HL-60/S4 treated with retinoic acid at 250 ng/mL for 4 days and 3 days (cell line): ENCODE measurements around the gene TIFAB.

Experiments
- in situ Hi-C: fragments of 300-500 bp; cut with MboI; formaldehyde crosslinking; loops from 2 replicates; pipeline ENCODE4 v1.7.0; 2022; ENCODE audit warnings: low sequenced_read_pairs

Gene TIFAB

DNA sequence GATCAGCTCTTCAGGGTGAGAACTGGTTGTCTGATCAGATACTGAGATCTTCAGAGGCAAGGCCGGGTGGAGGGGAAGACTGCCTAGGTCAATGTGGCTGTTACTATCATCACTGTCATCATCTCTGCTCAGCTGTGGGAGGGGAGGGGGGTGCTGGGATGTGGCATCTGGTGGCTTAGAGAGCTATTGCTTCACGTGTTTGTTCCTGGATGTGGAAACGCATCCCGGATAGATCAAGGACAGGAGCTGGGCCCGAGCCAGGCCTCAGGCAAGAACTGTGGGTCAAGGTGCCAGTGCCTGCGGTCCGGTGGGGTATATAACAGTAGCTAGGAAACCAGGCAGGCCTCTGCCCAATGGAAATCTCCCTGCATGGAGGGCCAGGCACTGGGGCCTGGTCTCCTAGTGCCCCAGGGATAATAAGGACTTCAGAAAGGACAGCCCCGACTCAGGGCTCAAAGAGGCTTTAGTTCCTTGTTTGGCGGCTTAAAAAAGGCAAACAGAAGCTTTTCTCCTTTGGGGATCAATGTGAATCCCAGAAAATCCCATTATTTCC lies 30.3 kb upstream of the TIFAB start:
- in situ Hi-C loops = no loop called here

DNA sequence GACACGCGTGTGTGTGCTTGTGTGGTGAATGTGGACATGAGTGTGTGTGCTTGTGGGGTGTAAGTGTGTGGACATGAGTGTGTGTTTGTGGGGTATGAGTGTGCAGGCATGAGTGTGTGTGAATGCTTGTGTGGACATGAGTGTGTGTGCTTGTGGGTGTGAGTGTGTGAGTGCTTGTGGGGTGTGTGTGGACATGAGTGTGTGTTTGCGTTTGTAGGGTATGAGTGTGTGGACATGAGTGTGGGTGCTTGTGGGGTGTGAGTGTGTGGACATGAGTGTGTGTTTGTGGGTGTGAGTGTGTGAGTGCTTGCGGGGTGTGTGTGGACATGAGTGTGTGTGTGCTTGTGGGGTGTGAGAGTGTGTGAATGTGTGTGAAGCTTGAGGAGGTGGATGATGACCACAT lies 29.8 kb upstream of the TIFAB start:
- in situ Hi-C loops = no loop called here

GRCh38 chr5:135481387-135481786 lies 29.2 kb upstream of the TIFAB start:
- in situ Hi-C loops = no loop called here

GRCh38 chr5:135480511-135480910 lies 28.4 kb upstream of the TIFAB start:
- in situ Hi-C loops = no loop called here

- in situ Hi-C loops = no loop called here
Measured at GRCh38 chr5:135478938-135479337, 26.8 kb upstream of the TIFAB start.

- in situ Hi-C loops = no loop called here
Measured at GRCh38 chr5:135477613-135478066, 25.5 kb upstream of the TIFAB start.

DNA sequence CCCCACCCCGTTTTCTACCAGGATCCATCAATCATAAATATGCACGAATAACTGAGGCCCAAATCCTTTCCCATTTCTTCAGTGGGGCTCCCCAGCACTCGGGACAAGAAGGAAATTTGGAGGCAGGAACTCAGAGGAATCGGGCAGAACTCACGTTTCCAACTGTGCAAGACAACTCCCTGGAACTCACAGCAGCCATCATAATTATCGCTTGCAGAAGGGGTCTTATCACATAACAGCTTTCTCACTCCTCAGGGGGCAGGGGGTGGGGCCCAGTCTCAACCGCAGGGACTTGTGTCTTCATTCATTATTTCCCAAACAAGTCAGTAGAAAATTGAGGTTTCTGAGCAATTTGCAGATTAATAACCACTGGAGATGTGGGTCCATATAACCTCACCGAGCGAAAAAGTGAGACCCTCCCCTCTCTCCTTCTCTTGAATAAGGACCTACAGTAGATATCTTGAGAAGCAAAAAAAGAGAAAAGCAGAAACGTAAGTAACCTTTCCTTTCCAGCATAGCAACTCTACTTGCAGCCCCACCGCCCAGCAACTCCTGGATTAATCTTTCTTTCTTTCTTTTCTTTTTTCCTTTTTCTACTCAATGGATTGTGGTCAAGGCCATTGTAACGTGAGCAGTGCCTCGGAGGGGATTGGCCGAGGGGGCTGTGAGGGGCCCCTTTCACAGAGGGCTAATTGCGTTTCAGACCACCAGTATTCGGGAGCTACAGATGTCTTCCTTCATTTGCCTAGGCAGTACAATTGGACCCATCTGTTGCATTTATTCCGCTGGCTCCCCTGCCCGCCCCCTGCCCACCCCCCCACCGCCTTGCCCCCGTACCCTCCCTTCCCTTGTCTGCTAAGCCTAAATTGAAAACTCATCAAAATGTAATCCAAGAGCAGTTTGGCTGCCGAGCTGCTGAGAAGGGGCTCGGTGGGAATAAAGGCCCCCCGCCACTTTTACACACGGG lies 24.7 kb upstream of the TIFAB start:
- in situ Hi-C loops = no loop called here

DNA sequence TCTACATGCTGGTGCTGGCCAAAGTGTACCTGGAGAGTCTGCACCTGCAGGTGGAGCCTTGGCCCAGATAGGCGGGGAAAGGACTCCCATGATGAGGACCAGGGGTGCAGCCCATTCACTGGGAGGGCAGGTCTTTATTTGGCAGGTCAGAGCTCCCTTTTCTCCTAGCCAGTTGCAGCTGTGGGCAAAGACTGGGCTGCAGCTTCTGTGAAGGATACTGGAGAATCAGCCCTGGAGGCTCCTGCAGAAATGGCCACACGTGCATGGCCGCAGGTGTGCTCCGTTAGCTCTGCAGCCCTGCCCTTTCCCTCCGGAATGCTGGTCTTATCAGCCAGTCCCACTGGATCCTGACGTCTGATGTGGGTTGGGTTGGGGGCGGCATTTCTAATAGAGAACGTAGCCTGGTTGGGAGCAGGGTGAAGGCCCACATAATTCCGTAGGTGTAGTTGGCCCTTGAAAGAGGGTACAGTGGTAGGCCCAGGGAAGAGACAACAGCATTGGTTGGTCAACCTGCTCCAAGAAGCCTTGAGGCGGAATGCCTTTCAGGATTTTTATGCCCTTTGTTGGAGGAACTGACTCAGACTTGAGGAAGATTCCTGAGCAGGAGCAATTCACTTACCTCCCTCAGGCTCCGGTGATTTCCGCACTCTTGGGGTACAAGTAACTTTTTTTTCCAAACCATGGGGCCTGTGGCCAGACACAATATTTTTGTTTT lies 22.0 kb upstream of the TIFAB start:
- in situ Hi-C loops = no loop called here

DNA sequence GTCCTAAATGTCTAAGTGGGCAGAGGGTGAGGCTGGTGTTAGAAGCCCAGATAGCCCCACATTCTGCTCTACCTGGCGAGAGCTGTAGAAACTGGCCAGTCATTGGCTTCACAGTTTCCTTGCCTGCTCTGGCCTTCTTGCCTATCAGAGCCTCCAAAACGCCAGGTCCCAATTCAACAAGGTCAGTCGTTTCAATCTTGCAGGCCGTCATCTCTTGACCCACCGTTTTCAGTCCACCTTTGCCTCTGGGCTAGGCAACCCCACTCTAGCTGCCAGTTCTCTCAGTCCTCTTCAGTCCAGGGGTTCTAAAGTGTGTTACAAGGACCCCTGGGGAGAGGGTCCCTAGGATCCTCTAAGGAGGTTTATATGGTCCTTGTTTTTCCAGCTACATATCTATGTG lies 20.0 kb upstream of the TIFAB start:
- in situ Hi-C loops = no loop called here

DNA sequence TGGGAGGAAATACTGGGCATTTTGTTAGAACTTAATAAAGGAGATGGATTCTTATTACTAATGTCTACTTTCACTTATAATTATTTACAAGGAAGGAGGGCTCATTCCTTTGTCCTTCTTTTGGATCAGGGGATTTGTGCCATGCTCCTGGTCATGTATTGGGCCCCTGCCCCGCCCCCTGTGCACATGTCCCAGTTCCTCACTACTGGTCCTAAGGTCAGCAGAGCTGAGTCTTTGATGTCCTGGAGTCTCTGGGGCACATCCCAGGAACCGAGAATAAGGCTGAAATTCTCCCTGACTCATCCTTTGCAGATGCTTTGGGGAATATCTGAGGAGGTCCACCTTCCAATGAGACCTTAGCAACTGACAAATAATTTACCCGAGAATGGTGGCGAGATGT lies 19.6 kb upstream of the TIFAB start:
- in situ Hi-C loops = no loop called here

- in situ Hi-C loops = loop anchor here (10.0 kb wide), 1 partner anchor 85 kb away; no protein-coding TSS in a partner anchor
Measured at GRCh38 chr5:135469911-135470310, 17.8 kb upstream of the TIFAB start.

- in situ Hi-C loops = loop anchor here (10.0 kb wide), 1 partner anchor 86 kb away; no protein-coding TSS in a partner anchor
Measured at GRCh38 chr5:135468541-135468940, 16.4 kb upstream of the TIFAB start.

- in situ Hi-C loops = loop anchor here (10.0 kb wide), 1 partner anchor 87 kb away; no protein-coding TSS in a partner anchor
Measured at GRCh38 chr5:135467871-135468485, 15.8 kb upstream of the TIFAB start.

DNA sequence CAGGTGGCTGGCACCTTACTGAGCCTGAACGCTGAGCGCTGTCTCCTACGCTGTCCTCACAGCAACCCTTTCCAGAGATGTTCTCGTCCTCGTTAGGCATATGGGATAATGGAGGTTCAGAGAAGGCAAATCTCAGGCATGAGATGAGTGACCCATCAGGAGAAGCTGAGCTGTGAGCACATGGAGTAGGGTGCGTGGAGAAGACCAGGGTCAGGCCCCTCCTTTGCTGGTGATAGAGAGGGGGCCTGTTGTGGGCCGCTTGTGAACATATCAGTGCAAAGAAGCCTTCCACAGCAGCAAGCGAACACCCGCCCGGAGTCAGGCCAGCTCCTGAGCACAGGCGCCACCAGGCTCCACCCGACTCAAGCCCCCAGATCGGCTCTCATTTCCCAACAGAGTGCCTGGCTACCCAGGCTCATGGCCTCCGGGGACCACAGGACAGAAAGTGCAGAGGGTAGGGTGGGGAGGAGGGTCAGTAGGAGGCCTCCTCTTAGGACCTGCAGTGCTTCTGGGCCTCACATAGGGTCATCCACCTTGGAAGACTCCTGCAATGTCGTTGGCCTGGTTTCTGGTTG lies 15.0 kb upstream of the TIFAB start:
- in situ Hi-C loops = loop anchor here (10.0 kb wide), 1 partner anchor 88 kb away; no protein-coding TSS in a partner anchor

- in situ Hi-C loops = loop anchor here (10.0 kb wide), 1 partner anchor 88 kb away; no protein-coding TSS in a partner anchor
Measured at GRCh38 chr5:135466178-135467050, 14.3 kb upstream of the TIFAB start.

DNA sequence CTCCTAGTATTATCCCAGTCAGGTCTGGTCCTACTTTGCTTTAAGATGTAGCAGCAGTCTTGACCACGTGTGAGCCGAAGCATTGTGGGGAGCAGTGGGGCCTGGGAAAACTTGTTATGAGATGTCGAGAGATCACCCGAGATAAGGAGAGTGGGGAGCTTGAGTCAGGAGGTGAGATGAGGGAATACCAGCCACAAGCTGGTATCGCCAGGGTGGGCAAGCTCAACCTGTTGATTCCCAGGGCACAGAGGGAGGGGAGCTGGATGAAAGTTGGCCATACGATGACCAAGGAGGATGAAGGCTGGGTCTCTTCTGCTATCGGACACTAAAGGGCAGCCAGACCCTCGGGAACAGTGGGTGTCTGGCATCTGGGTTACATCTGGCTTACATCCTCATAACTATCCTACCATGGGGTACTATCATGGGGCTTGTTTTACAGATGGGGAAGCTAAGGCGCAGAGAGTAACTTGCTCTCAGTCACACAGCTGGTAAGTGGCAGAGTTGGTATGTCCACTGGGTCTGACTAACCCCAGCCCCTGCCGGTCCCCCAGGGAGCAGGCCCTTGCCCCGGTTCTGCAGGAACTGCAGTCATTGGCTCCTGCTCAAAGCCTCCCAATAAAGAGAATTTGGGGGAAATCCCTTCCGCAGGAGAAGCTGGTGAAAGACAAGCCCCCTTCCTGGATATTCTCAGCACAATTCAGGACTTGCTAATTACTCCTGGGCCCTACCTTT lies 13.4 kb upstream of the TIFAB start:
- in situ Hi-C loops = loop anchor here (10.0 kb wide), 1 partner anchor 89 kb away; no protein-coding TSS in a partner anchor

DNA sequence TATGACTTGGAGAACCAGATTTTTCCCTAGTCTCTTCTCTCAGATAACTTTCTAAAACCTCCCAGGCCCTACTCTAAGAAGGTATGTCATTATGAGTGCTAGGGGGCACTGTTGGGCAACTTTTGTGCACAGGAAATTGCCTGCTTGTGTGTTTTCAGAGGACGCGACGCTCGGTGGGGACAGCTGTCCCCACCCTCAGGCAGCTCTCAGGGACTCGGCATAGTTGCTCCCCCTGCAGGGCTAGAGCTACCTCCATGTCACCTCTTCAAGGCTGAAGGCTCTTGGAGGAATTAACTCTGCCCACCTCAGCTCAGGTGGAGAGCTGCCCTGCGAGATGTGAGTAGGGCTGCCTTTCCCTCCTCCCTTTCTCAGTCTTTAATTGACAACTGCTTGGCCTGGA lies 10.2 kb upstream of the TIFAB start:
- in situ Hi-C loops = loop anchor here (10.0 kb wide), 1 partner anchor 92 kb away; no protein-coding TSS in a partner anchor

GRCh38 chr5:135461481-135462151 lies 9.5 kb upstream of the TIFAB start:
- in situ Hi-C loops = loop anchor here (10.0 kb wide), 1 partner anchor 93 kb away; no protein-coding TSS in a partner anchor
